HepG2 (cell line): ENCODE measurements around the gene CLDN7. TPM values are rescaled to one million over a fixed set of nuclear protein-coding genes. Genes with fewer than 3 reads are reported as not detected.

ENCODE experiments used
- AHR ChIP-seq: IDR thresholded peaks from 2 replicates; pipeline ENCODE4 v1.6.1; 2018; ENCODE audit warnings: missing genetic modification reagents, missing compliant biosample characterization
- CEBPG ChIP-seq: IDR thresholded peaks from 2 replicates; pipeline ENCODE4 v1.6.1; 2016
- HDAC6 ChIP-seq: fragments of 200-600 bp; sonication (generic); IDR thresholded peaks from 2 replicates; pipeline ENCODE4 v1.7.0; 2017; ENCODE audit warnings: mild to moderate bottlenecking, antibody characterized with exemption, low read length, low read depth
- JUN ChIP-seq: sonication (generic); formaldehyde crosslinking; IDR thresholded peaks from 2 replicates; pipeline ENCODE4 v1.4.0; 2020; ENCODE audit warnings: mild to moderate bottlenecking, missing genetic modification reagents
- LCORL ChIP-seq, 2 experiments: fragments of 450-650 bp in 1 of 2; sonication (generic) in 1 of 2; formaldehyde crosslinking in 1 of 2; IDR thresholded peaks; 2 replicates each; pipeline versions ENCODE4 v1.5.0 to v1.6.1; 2017 to 2020; ENCODE audit warnings: antibody characterized with exemption in 1 of 2, missing genetic modification reagents in 1 of 2
- MAX ChIP-seq: IDR thresholded peaks from 2 replicates; pipeline ENCODE4 v1.6.1; 2012; ENCODE audit warnings: inconsistent platforms
- MEIS2 ChIP-seq: sonication (generic); formaldehyde crosslinking; IDR thresholded peaks from 2 replicates; pipeline ENCODE4 v1.9.0; 2021; ENCODE audit warnings: mild to moderate bottlenecking, missing genetic modification reagents
- MIER3 ChIP-seq: IDR thresholded peaks from 2 replicates; pipeline ENCODE4 v1.6.1; 2016; ENCODE audit warnings: missing compliant biosample characterization, borderline replicate concordance
- MLLT10 ChIP-seq: sonication (generic); formaldehyde crosslinking; IDR thresholded peaks from 2 replicates; pipeline ENCODE4 v1.4.0; 2020; ENCODE audit warnings: missing genetic modification reagents
- MTA3 ChIP-seq: sonication (generic); formaldehyde crosslinking; IDR thresholded peaks from 2 replicates; pipeline ENCODE4 v1.4.0; 2020; ENCODE audit warnings: missing genetic modification reagents
- PHF21A ChIP-seq: sonication (generic); formaldehyde crosslinking; IDR thresholded peaks from 2 replicates; pipeline ENCODE4 v1.5.0; 2020; ENCODE audit warnings: mild to moderate bottlenecking, missing genetic modification reagents
- RARA ChIP-seq: IDR thresholded peaks from 2 replicates; pipeline ENCODE4 v1.6.1; 2016; ENCODE audit warnings: missing genetic modification reagents, missing compliant biosample characterization
- RBAK ChIP-seq: sonication (generic); formaldehyde crosslinking; IDR thresholded peaks from 2 replicates; pipeline ENCODE4 v1.5.1; 2020; ENCODE audit warnings: mild to moderate bottlenecking, missing genetic modification reagents
- SAP130 ChIP-seq: IDR thresholded peaks from 2 replicates; pipeline ENCODE4 v1.6.1; 2016; ENCODE audit warnings: low read depth
- SKI ChIP-seq: fragments of 450-650 bp; IDR thresholded peaks from one replicate; pipeline ENCODE4 v1.6.1; 2018; ENCODE audit warnings: mild to moderate bottlenecking; ENCODE audit not compliant: partially characterized antibody
- SP140L ChIP-seq: sonication (generic); formaldehyde crosslinking; IDR thresholded peaks from 2 replicates; pipeline ENCODE4 v1.4.0; 2020; ENCODE audit warnings: missing genetic modification reagents, borderline replicate concordance
- ZMYM2 ChIP-seq: sonication (generic); formaldehyde crosslinking; IDR thresholded peaks from 2 replicates; pipeline ENCODE4 v1.8.0; 2022; ENCODE audit warnings: mild to moderate bottlenecking, missing genetic modification reagents
- ZNF207 ChIP-seq: fragments of 450-650 bp; IDR thresholded peaks from 2 replicates; pipeline ENCODE4 v1.6.1; 2016; ENCODE audit warnings: antibody characterized with exemption, borderline replicate concordance
- ZNF362 ChIP-seq: sonication (generic); formaldehyde crosslinking; IDR thresholded peaks from 2 replicates; pipeline ENCODE4 v1.4.0; 2020; ENCODE audit warnings: missing genetic modification reagents, mild to moderate bottlenecking, borderline replicate concordance
- ZNF512B ChIP-seq: sonication (generic); formaldehyde crosslinking; IDR thresholded peaks from 2 replicates; pipeline ENCODE4 v1.5.1; 2020; ENCODE audit warnings: missing genetic modification reagents, mild to moderate bottlenecking, borderline replicate concordance
- ZNF574 ChIP-seq: sonication (generic); formaldehyde crosslinking; IDR thresholded peaks from 2 replicates; pipeline ENCODE4 v1.4.0; 2020; ENCODE audit warnings: missing genetic modification reagents
- ZNF652 ChIP-seq: IDR thresholded peaks from 2 replicates; pipeline ENCODE4 v1.6.1; 2016; ENCODE audit warnings: low read depth, borderline replicate concordance
- ZNF660 ChIP-seq: sonication (generic); formaldehyde crosslinking; IDR thresholded peaks from 2 replicates; pipeline ENCODE4 v1.5.1; 2020; ENCODE audit warnings: mild to moderate bottlenecking, low read depth, missing genetic modification reagents, borderline replicate concordance
- ZSCAN12 ChIP-seq: sonication (generic); formaldehyde crosslinking; IDR thresholded peaks from 2 replicates; pipeline ENCODE4 v1.9.0; 2021; ENCODE audit warnings: mild to moderate bottlenecking, missing genetic modification reagents
- polyA plus RNA-seq, 8 experiments: library from polyadenylated mRNA; depleted of rRNA in 3 of 8; stranded (reverse) in 7 of 8; unstranded in 1 of 8; fragments of >200 nt; fragmentation: Illumina TruSeq in 4 of 8; extraction: Trizol in 4 of 8; gene quantifications; 2 replicates each; pipeline versions ENCODE4 v1.2.1 to v1.2.3, GENCODE V29; 2011 to 2016; ENCODE audit warnings: low read depth in 4 of 8, missing spikeins in 1 of 8, mixed read lengths in 1 of 8; ENCODE audit not compliant: insufficient read depth in 1 of 8
- total RNA-seq, 5 experiments: library from RNA; depleted of rRNA; stranded (reverse); fragments of >200 nt; fragmentation: Illumina TruSeq; extraction: Trizol; gene quantifications; 2 replicates each; pipeline ENCODE4 v1.2.3, GENCODE V29; 2016; ENCODE audit warnings: low read depth in 1 of 5

Gene CLDN7
- total and polyA plus RNA-seq, 2 of the 13 experiments (the other 11 are each of a cell fraction or from before 2014, with no cell fraction given), result not detected

- TF ChIP-seq SAP130 (peak; percentile 98), HDAC6 (no peak), AHR (peak; percentile 56; the same call in 1 of the 2 replicates), ZNF574 (CRISPR knock-in tag) (peak; percentile 86), PHF21A (CRISPR knock-in tag) (no peak; the same call in 1 of the 2 replicates), MAX (peak; percentile 96), ZMYM2 (CRISPR knock-in tag) (no peak), MIER3 (CRISPR knock-in tag) (peak; percentile 64; the same call in 1 of the 2 replicates), ZNF362 (CRISPR knock-in tag) (no peak), LCORL (IDR thresholded peaks at IDR 0.05) (peak; percentile 91), LCORL (CRISPR knock-in tag; IDR thresholded peaks at IDR 0.05) (no peak; the same call in 1 of the 2 replicates), ZSCAN12 (CRISPR knock-in tag) (no peak), RBAK (CRISPR knock-in tag) (0 out of 2 replicates have a peak, but pooled peaks have one; percentile 9), CEBPG (CRISPR knock-in tag) (peak; percentile 49; the same call in 1 of the 2 replicates), MTA3 (CRISPR knock-in tag) (no peak), ZNF660 (no peak), ZNF207 (peak; percentile 97; the same call in 1 of the 2 replicates), RARA (CRISPR knock-in tag) (0 out of 2 replicates have a peak, but pooled peaks have one; percentile 32), SKI (peak; percentile 77), SP140L (CRISPR knock-in tag) (no peak), JUN (no peak), MLLT10 (CRISPR knock-in tag) (no peak), ZNF512B (CRISPR knock-in tag) (no peak), MEIS2 (CRISPR knock-in tag) (peak; percentile 56; the same call in 1 of the 2 replicates), ZNF652 (CRISPR knock-in tag) (peak; percentile 47; the same call in 1 of the 2 replicates)
Observed at GRCh38 chr17:7234083-7234951, 28.0 kb downstream of the CLDN7 start, which contains the start of gene DVL2 (continued).
